Activated CD4-positive, alpha-beta T cell treated with anti-CD3 and anti-CD28 coated beads, Interleukin-2, amount 10 ng/mL, durations not matched to agents 7 days and 5 days (primary cell): ENCODE measurements around the gene DNAH9. TPM values are rescaled to one million over a fixed set of nuclear protein-coding genes. Genes with fewer than 3 reads are reported as not detected.
A peak's percentile ranks its signal among the peaks of the same experiment; 100 is the strongest.

Experiments used
- CTCF ChIA-PET: fragments of 350-600 bp; sonication (Branson Sonifier 250); formaldehyde crosslinking; loops from one replicate; lab custom pipeline; 2021; ENCODE audit warnings: antibody characterized with exemption; lab: Charles Lee
- POLR2A ChIA-PET: fragments of 350-600 bp; sonication (Branson Sonifier 250); formaldehyde crosslinking; loops from one replicate; lab custom pipeline; 2021; ENCODE audit warnings: antibody characterized with exemption; lab: Charles Lee
- DNase-seq: peaks from one replicate; pipeline ENCODE4 v3.0.0-alpha.2; 2020
- H3K27ac Mint-ChIP-seq: one replicate; pipeline ENCODE4 v1.8.0; 2021; ENCODE audit warnings: mild to moderate bottlenecking, moderate library complexity, mixed read lengths
- H3K27me3 Mint-ChIP-seq: one replicate; pipeline ENCODE4 v1.8.0; 2021; ENCODE audit warnings: mixed read lengths
- H3K36me3 Mint-ChIP-seq: one replicate; pipeline ENCODE4 v1.8.0; 2021; ENCODE audit warnings: low read depth, mixed read lengths
- H3K4me1 Mint-ChIP-seq: one replicate; pipeline ENCODE4 v1.8.0; 2021; ENCODE audit warnings: mixed read lengths
- H3K4me3 Mint-ChIP-seq: one replicate; pipeline ENCODE4 v1.8.0; 2021; ENCODE audit warnings: mild to moderate bottlenecking, moderate library complexity, mixed read lengths
- H3K9me3 Mint-ChIP-seq: one replicate; pipeline ENCODE4 v1.8.0; 2021; ENCODE audit warnings: mixed read lengths
- total RNA-seq, 2 experiments: library from RNA; stranded (reverse); gene quantifications; one replicate each; pipeline ENCODE4 v1.2.3, GENCODE V29; 2021

Gene DNAH9
- total RNA-seq, 2 experiments from 2014 or later, result not detected

GRCh38 chr17:11980813-11981212 lies 382.5 kb downstream of the DNAH9 start:
- H3K9me3 Mint-ChIP-seq, result no peaks in the 10 kb centered on the region
- no peaks in the 10 kb centered on the region for H3K27me3 Mint-ChIP-seq
- no peak overlapping the region for H3K27ac Mint-ChIP-seq
- no peak overlapping the region for H3K4me3 Mint-ChIP-seq
- H3K36me3 Mint-ChIP-seq, result peaks cover 51% of the 10 kb centered on the region
- CTCF ChIA-PET, result no interaction called here
- POLR2A ChIA-PET, result no interaction called here
- DNase-seq, result no peak
- H3K4me1 Mint-ChIP-seq, result no peaks in the 10 kb centered on the region

- Mint-ChIP-seq H3K27me3 (no peaks in the 10 kb centered on the region), H3K36me3 (peaks cover 47% of the 10 kb centered on the region), H3K9me3 (no peaks in the 10 kb centered on the region), H3K4me1 (no peaks in the 10 kb centered on the region), H3K27ac (no peak overlapping the region), H3K4me3 (no peak overlapping the region)
- DNase-seq, result no peak
- ChIA-PET POLR2A (no interaction called here), CTCF (interaction anchor here (0.6 kb wide), 1 partner anchor 394 kb away, joined by 3 read pairs; no protein-coding TSS in a partner anchor)
These were observed 383.6 kb downstream of the DNAH9 start for GRCh38 chr17:11981862-11982261.

- Mint-ChIP-seq H3K4me1 (peaks cover 2% of the 10 kb centered on the region), H3K9me3 (no peaks in the 10 kb centered on the region), H3K4me3 (no peak overlapping the region), H3K27me3 (no peaks in the 10 kb centered on the region), H3K27ac (no peak overlapping the region), H3K36me3 (peaks cover 47% of the 10 kb centered on the region)
- no peak for DNase-seq
- ChIA-PET CTCF (no interaction called here), POLR2A (interaction anchor here (2.0 kb wide), 1 partner anchor 11 kb away, joined by 6 read pairs; the partner anchor contains the start of gene ZNF18)
These were observed 388.1 kb downstream of the DNAH9 start for GRCh38 chr17:11986179-11986941.

GRCh38 chr17:11986942-11987329 lies 388.7 kb downstream of the DNAH9 start:
- Mint-ChIP-seq H3K27ac (no peak overlapping the region), H3K9me3 (no peaks in the 10 kb centered on the region), H3K27me3 (no peaks in the 10 kb centered on the region), H3K4me1 (peaks cover 2% of the 10 kb centered on the region), H3K36me3 (peaks cover 46% of the 10 kb centered on the region), H3K4me3 (no peak overlapping the region)
- CTCF ChIA-PET, result no interaction called here
- DNase-seq, result no peak
- POLR2A ChIA-PET, result interaction anchor here (2.0 kb wide), 1 partner anchor 10 kb away, joined by 6 read pairs; the partner anchor contains the start of gene ZNF18

- no peak for DNase-seq
- POLR2A ChIA-PET, result no interaction called here
- H3K36me3 Mint-ChIP-seq, result peaks cover 38% of the 10 kb centered on the region
- no peak overlapping the region for H3K27ac Mint-ChIP-seq
- peaks cover 4% of the 10 kb centered on the region for H3K4me1 Mint-ChIP-seq
- H3K4me3 Mint-ChIP-seq, result no peak overlapping the region
- CTCF ChIA-PET, result no interaction called here
- no peaks in the 10 kb centered on the region for H3K9me3 Mint-ChIP-seq
- H3K27me3 Mint-ChIP-seq, result no peaks in the 10 kb centered on the region
These were observed 392.2 kb downstream of the DNAH9 start for GRCh38 chr17:11990363-11990983.

GRCh38 chr17:11991461-11991860 lies 393.2 kb downstream of the DNAH9 start:
- Mint-ChIP-seq H3K27me3 (no peaks in the 10 kb centered on the region), H3K4me3 (no peak overlapping the region), H3K27ac (no peak overlapping the region), H3K36me3 (peaks cover 38% of the 10 kb centered on the region), H3K9me3 (no peaks in the 10 kb centered on the region), H3K4me1 (peaks cover 10% of the 10 kb centered on the region)
- no peak for DNase-seq
- POLR2A ChIA-PET, result no interaction called here
- CTCF ChIA-PET, result no interaction called here

GRCh38 chr17:11996722-11997146 lies 398.5 kb downstream of the DNAH9 start:
- H3K9me3 Mint-ChIP-seq, result no peaks in the 10 kb centered on the region
- H3K27ac Mint-ChIP-seq, result peak overlapping the region; percentile 95
- H3K27me3 Mint-ChIP-seq, result no peaks in the 10 kb centered on the region
- peaks cover 14% of the 10 kb centered on the region for H3K36me3 Mint-ChIP-seq
- POLR2A ChIA-PET, result interaction anchor here (0.6 to 2.0 kb wide), 7 partner anchors 11 to 60 kb away, joined by 3 to 15 read pairs (median 5); partner anchors contain the start of gene MAP2K4
- H3K4me3 Mint-ChIP-seq, result peak overlapping the region; percentile 88
- CTCF ChIA-PET, result interaction anchor here (1.0 to 1.9 kb wide), 4 partner anchors 10 to 30 kb away, joined by 3 to 6 read pairs (median 4); partner anchors contain the start of gene MAP2K4
- DNase-seq, result peak; percentile 47
- H3K4me1 Mint-ChIP-seq, result peaks cover 16% of the 10 kb centered on the region

GRCh38 chr17:11997147-11997971 lies 399.1 kb downstream of the DNAH9 start, which contains the start of gene ZNF18:
ZNF18 (minus strand) TSS chr17:11997475; CDS start chr17:11992829, 4,646 bp downstream.
- CTCF ChIA-PET, result interaction anchor here (1.0 to 1.9 kb wide), 4 partner anchors 9 to 30 kb away, joined by 3 to 6 read pairs (median 4); partner anchors contain the start of gene MAP2K4
- Mint-ChIP-seq H3K4me3 (peak within 1 kb of the TSS; percentile 88), H3K9me3 (no peaks in the 10 kb centered on the region), H3K4me1 (peaks cover 16% of the 10 kb centered on the region), H3K36me3 (peaks cover 13% of the 10 kb centered on the region), H3K27me3 (no peaks in the 10 kb centered on the region), H3K27ac (peak within 1 kb of the TSS; percentile 95)
- peak; percentile 94 for DNase-seq
- POLR2A ChIA-PET, result interaction anchor here (0.6 to 2.0 kb wide), 9 partner anchors 12 to 59 kb away, joined by 3 to 15 read pairs (median 3); partner anchors contain the start of gene MAP2K4

- Mint-ChIP-seq H3K4me3 (peak overlapping the region; percentile 88), H3K9me3 (no peaks in the 10 kb centered on the region), H3K36me3 (peaks cover 8% of the 10 kb centered on the region), H3K4me1 (peaks cover 22% of the 10 kb centered on the region), H3K27me3 (no peaks in the 10 kb centered on the region), H3K27ac (peak overlapping the region; percentile 93)
- ChIA-PET CTCF (interaction anchor here (1.0 to 1.9 kb wide), 3 partner anchors 14 to 29 kb away, joined by 3 to 6 read pairs (median 4); partner anchors contain the start of gene MAP2K4), POLR2A (interaction anchor here (0.6 to 2.0 kb wide), 6 partner anchors 12 to 24 kb away, joined by 3 to 15 read pairs (median 4); partner anchors contain the start of gene MAP2K4)
- no peak for DNase-seq
These were observed 399.6 kb downstream of the DNAH9 start for GRCh38 chr17:11997972-11998233.

- H3K27me3 Mint-ChIP-seq, result no peaks in the 10 kb centered on the region
- no peaks in the 10 kb centered on the region for H3K9me3 Mint-ChIP-seq
- DNase-seq, result no peak
- POLR2A ChIA-PET, result no interaction called here
- peaks cover 22% of the 10 kb centered on the region for H3K4me1 Mint-ChIP-seq
- H3K4me3 Mint-ChIP-seq, result no peak overlapping the region
- H3K27ac Mint-ChIP-seq, result no peak overlapping the region
- CTCF ChIA-PET, result no interaction called here
- no peaks in the 10 kb centered on the region for H3K36me3 Mint-ChIP-seq
These were observed 401.4 kb downstream of the DNAH9 start for GRCh38 chr17:11999696-12000095.

GRCh38 chr17:12007466-12007865 lies 409.2 kb downstream of the DNAH9 start:
- Mint-ChIP-seq H3K4me1 (peaks cover 5% of the 10 kb centered on the region), H3K4me3 (no peak overlapping the region), H3K36me3 (no peaks in the 10 kb centered on the region), H3K9me3 (no peaks in the 10 kb centered on the region), H3K27me3 (peaks cover 8% of the 10 kb centered on the region), H3K27ac (no peak overlapping the region)
- no peak for DNase-seq
- ChIA-PET CTCF (interaction anchor here (1.2 kb wide), 1 partner anchor 15 kb away, joined by 4 read pairs; no protein-coding TSS in a partner anchor), POLR2A (no interaction called here)
